K562 (cell line): ENCODE data around the gene CD109. TPM values are rescaled to one million over a fixed set of nuclear protein-coding genes. Genes with fewer than 3 reads are reported as not detected.
"Not testable (repeated sequence)": the region's sequence is repeated elsewhere in the genome, so short reads cannot be mapped to it uniquely, and the experiment has no call there.

Experiments
- ATAC-seq: fragments of 200-7000 bp; cut with Tn5 transposase; 3 replicates; pipeline ENCODE4 v1.9.1; 2020; ENCODE audit warnings: moderate library complexity
- BruUV-seq: library from RNA; stranded (reverse); fragments of 400-500 nt; replicated peaks from 2 replicates; lab custom pipeline; 2021; lab: Mats Ljungman, UMichigan
- CTCF ChIA-PET: fragments of 300-600 bp; formaldehyde crosslinking; extraction: SDS; loops from one replicate; lab custom pipeline; 2021; ENCODE audit warnings: low intra/inter-chr PET ratio; lab: Yijun Ruan, JAX
- POLR2A ChIA-PET: fragments of 300-600, 350-650 bp; sonication (Branson Sonifier 250); formaldehyde crosslinking; extraction: SDS; loops from one replicate; lab custom pipeline; 2021; ENCODE audit warnings: antibody characterized with exemption, inconsistent platforms; lab: Yijun Ruan, JAX
- DNase-seq, 4 experiments: peaks; one replicate each; pipeline versions ENCODE4 v3.0.0 to v3.0.0-alpha.2; 2011 to 2018; ENCODE audit warnings: low spot score in 3 of 4, mixed read lengths in 3 of 4; ENCODE audit errors: extremely low read depth in 1 of 4
- FAIRE-seq: peaks from 2 replicates; lab custom pipeline; 2011; peaks lifted over from hg19 to GRCh38; lab: Jason Lieb, UNC
- H2AFZ ChIP-seq: 2 replicates; pipeline ENCODE4 v1.6.0; 2011; ENCODE audit warnings: low read depth, low read length, control low read depth, inconsistent platforms
- H3K27ac ChIP-seq: fragments of 200-600 bp; 3 replicates; pipeline ENCODE4 v1.8.0; 2011; ENCODE audit warnings: low read depth, mild to moderate bottlenecking, control low read depth, inconsistent platforms, low read length, moderate library complexity, mixed read lengths; ENCODE audit errors: extremely low read depth
- H3K27me3 ChIP-seq, 2 experiments: fragments of 300-600 bp in 1 of 2; 2 replicates in 1 of 2; 3 replicates in 1 of 2; pipeline versions ENCODE4 v1.6.0 to v1.8.0; 2011; ENCODE audit warnings: inconsistent platforms in 2 of 2, low read length in 2 of 2, mild to moderate bottlenecking in 1 of 2, mixed read lengths in 1 of 2, moderate library complexity in 1 of 2; ENCODE audit not compliant: control insufficient read depth in 2 of 2, insufficient read depth in 2 of 2
- H3K36me3 ChIP-seq: fragments of 300-600 bp; 3 replicates; pipeline ENCODE4 v1.8.0; 2011; ENCODE audit warnings: mild to moderate bottlenecking, low read length, inconsistent platforms; ENCODE audit not compliant: control insufficient read depth, insufficient read depth
- H3K4me1 ChIP-seq, 2 experiments: fragments of 200-600 bp in 1 of 2; replicated peaks in 1 of 2; 2 replicates in 1 of 2; 3 replicates in 1 of 2; pipeline versions ENCODE4 v1.5.1 to v1.8.0; 2011; ENCODE audit warnings: inconsistent platforms in 2 of 2, low read length in 2 of 2, mild to moderate bottlenecking in 1 of 2, mixed read lengths in 1 of 2, moderate library complexity in 1 of 2; ENCODE audit not compliant: control insufficient read depth in 2 of 2, insufficient read depth in 2 of 2
- H3K4me2 ChIP-seq: 2 replicates; pipeline ENCODE4 v1.6.1; 2011; ENCODE audit warnings: low read length, control low read depth, inconsistent platforms, mixed read lengths; ENCODE audit not compliant: insufficient read depth
- H3K4me3 ChIP-seq: fragments of 200-600 bp; sonication (generic), shearing (Covaris generic); 2 replicates; pipeline ENCODE4 v1.5.1; 2016; ENCODE audit warnings: control low read depth, inconsistent platforms
- H3K79me2 ChIP-seq: fragments of 200-600 bp; 3 replicates; pipeline ENCODE4 v1.8.0; 2011; ENCODE audit warnings: low read length, inconsistent platforms; ENCODE audit not compliant: control insufficient read depth, insufficient read depth
- H3K9ac ChIP-seq, 2 experiments: 2 replicates each; pipeline versions ENCODE4 v1.6.0 to v1.6.1; 2011; ENCODE audit warnings: low read depth in 2 of 2, low read length in 2 of 2, control low read depth in 1 of 2, inconsistent platforms in 1 of 2, mild to moderate bottlenecking in 1 of 2, mixed read lengths in 1 of 2; ENCODE audit not compliant: insufficient read depth in 1 of 2
- H3K9me1 ChIP-seq: one replicate; pipeline ENCODE4 v1.6.0; 2011; ENCODE audit warnings: inconsistent platforms, mild to moderate bottlenecking, low read length, moderate library complexity; ENCODE audit not compliant: control insufficient read depth, insufficient read depth
- H3K9me3 ChIP-seq: replicated peaks from 2 replicates; pipeline ENCODE4 v1.5.1; 2011; ENCODE audit warnings: low read depth, low read length, inconsistent platforms; ENCODE audit not compliant: control insufficient read depth, insufficient read depth
- H4K20me1 ChIP-seq: replicated peaks from 2 replicates; pipeline ENCODE4 v1.6.1; 2011; ENCODE audit warnings: low read length, inconsistent platforms, mixed read lengths; ENCODE audit not compliant: control insufficient read depth, insufficient read depth
- ARNT ChIP-seq, 2 experiments: fragments of 450-650 bp; IDR thresholded peaks; 2 replicates each; pipeline ENCODE4 v1.6.1; 2016; ENCODE audit warnings: mild to moderate bottlenecking in 1 of 2
- HDAC3 ChIP-seq: fragments of 450-650 bp; IDR thresholded peaks from 2 replicates; pipeline ENCODE4 v1.6.1; 2018; ENCODE audit warnings: borderline replicate concordance, mild to moderate bottlenecking, moderate library complexity; ENCODE audit not compliant: partially characterized antibody
- POLR2AphosphoS5 ChIP-seq: IDR thresholded peaks from 2 replicates; pipeline ENCODE4 v1.6.1; 2011; ENCODE audit warnings: mild to moderate bottlenecking, low read depth, low read length, moderate library complexity; ENCODE audit not compliant: control insufficient read depth, insufficient read depth
- WGBS: fragments of 100-300 bp; shearing (Covaris generic); methylation state at CpG from one replicate; pipeline ENCODE4 v1.1.6; 2016; ENCODE audit warnings: low coverage, mixed read lengths; ENCODE audit not compliant: insufficient coverage; ENCODE audit errors: missing lambda C conversion rate; 5-methylcytosine and 5-hydroxymethylcytosine counted together
- in situ Hi-C: fragments of 300-500 bp; cut with MboI; formaldehyde crosslinking; loops from 4 replicates; pipeline ENCODE4 v1.15.0; 2018; ENCODE audit warnings: inconsistent platforms, mixed read lengths
- intact Hi-C: fragments of 100-400 bp; cut with micrococcal nuclease; formaldehyde crosslinking; loops from 2 replicates; pipeline ENCODE4 v1.14.2; 2022
- polyA plus RNA-seq, 8 experiments: library from polyadenylated mRNA; depleted of rRNA in 4 of 8; stranded (reverse) in 5 of 8; unstranded in 3 of 8; fragments of >200 nt; fragmentation: Nextera tagmentation in 2 of 8; fragmentation: Illumina TruSeq in 1 of 8; extraction: Ambion mirVana in 2 of 8; extraction: Trizol in 1 of 8; gene quantifications; 2 replicates each; pipeline versions ENCODE4 v1.2.1 to v1.2.3, GENCODE V29; 2011 to 2014; ENCODE audit warnings: inconsistent platforms in 1 of 8, missing spikeins in 1 of 8
- total RNA-seq, 7 experiments: library from RNA; depleted of rRNA in 6 of 7; stranded (reverse); fragments of >200 nt in 6 of 7; fragmentation: Illumina TruSeq in 2 of 7; extraction: Trizol in 2 of 7; gene quantifications; 2 replicates each; pipeline versions ENCODE4 v1.2.1 to v1.2.3, GENCODE V29; 2011 to 2021; ENCODE audit warnings: low replicate concordance in 1 of 7
- TF ChIP-seq, protein P1 (sequence below), 2 experiments: fragments of 450-650 bp in 1 of 2; sonication (generic) in 1 of 2; formaldehyde crosslinking in 1 of 2; IDR thresholded peaks; 2 replicates each; pipeline versions ENCODE4 v1.7.1 to v1.9.0; 2016 to 2022; ENCODE audit warnings: inconsistent platforms in 1 of 2, mild to moderate bottlenecking in 1 of 2, missing genetic modification reagents in 1 of 2
- TF ChIP-seq, protein P2 (sequence below): fragments of 250-450 bp; sonication (Bioruptor Pico); IDR thresholded peaks from 2 replicates; pipeline ENCODE4 v1.5.0; 2021

Gene CD109
- total and polyA plus RNA-seq, 9 of the 15 experiments (the other 6 are each of a cell fraction or from before 2014, with no cell fraction given): under 0.01 to 0.22 (median 0.11) TPM

DNA sequence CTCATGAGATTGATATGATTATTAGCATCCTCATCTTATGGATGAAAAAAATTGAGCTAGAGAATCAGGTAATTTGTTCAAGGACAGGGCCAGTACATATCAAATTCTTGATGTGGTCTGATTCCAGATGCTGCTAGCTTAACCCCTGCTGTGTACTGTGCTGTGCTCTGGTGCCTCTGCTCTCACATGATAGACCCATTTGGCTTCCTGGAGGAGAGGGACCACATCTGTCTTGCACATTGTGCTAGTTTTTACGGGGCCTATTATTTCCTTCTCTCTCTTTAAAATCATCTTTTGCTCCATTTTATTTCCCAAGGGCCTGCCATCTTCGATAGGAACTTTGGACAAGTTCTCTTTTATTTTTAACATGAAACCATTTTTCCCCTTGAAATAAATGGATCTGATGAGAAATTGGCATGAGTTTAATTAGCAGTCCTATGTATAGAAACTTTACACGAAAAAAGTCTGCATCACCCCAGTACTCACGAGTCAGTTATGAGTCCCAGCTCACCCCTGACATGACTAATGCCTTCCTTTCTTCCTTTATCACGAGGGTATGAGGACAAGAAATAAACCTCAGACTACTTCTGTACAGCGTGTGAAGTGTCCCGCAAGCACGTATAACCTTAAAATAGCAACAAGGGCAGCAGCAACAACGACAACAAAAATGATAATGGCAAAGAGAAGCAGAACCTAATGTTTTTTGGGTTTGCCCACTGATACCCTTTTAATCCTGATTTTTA is 26.5 kb downstream of the CD109 start (continued):
- TF ChIP-seq, protein P1, sequence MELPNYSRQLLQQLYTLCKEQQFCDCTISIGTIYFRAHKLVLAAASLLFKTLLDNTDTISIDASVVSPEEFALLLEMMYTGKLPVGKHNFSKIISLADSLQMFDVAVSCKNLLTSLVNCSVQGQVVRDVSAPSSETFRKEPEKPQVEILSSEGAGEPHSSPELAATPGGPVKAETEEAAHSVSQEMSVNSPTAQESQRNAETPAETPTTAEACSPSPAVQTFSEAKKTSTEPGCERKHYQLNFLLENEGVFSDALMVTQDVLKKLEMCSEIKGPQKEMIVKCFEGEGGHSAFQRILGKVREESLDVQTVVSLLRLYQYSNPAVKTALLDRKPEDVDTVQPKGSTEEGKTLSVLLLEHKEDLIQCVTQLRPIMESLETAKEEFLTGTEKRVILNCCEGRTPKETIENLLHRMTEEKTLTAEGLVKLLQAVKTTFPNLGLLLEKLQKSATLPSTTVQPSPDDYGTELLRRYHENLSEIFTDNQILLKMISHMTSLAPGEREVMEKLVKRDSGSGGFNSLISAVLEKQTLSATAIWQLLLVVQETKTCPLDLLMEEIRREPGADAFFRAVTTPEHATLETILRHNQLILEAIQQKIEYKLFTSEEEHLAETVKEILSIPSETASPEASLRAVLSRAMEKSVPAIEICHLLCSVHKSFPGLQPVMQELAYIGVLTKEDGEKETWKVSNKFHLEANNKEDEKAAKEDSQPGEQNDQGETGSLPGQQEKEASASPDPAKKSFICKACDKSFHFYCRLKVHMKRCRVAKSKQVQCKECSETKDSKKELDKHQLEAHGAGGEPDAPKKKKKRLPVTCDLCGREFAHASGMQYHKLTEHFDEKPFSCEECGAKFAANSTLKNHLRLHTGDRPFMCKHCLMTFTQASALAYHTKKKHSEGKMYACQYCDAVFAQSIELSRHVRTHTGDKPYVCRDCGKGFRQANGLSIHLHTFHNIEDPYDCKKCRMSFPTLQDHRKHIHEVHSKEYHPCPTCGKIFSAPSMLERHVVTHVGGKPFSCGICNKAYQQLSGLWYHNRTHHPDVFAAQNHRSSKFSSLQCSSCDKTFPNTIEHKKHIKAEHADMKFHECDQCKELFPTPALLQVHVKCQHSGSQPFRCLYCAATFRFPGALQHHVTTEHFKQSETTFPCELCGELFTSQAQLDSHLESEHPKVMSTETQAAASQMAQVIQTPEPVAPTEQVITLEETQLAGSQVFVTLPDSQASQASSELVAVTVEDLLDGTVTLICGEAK (IDR thresholded peaks at IDR 0.05): no peak
- TF ChIP-seq, protein P1 (CRISPR knock-in tag; IDR thresholded peaks at IDR 0.05): no peak
- no peak for TF ChIP-seq ARNT (IDR thresholded peaks at IDR 0.05)
- no peak for TF ChIP-seq POLR2AphosphoS5
- TF ChIP-seq, protein P2, sequence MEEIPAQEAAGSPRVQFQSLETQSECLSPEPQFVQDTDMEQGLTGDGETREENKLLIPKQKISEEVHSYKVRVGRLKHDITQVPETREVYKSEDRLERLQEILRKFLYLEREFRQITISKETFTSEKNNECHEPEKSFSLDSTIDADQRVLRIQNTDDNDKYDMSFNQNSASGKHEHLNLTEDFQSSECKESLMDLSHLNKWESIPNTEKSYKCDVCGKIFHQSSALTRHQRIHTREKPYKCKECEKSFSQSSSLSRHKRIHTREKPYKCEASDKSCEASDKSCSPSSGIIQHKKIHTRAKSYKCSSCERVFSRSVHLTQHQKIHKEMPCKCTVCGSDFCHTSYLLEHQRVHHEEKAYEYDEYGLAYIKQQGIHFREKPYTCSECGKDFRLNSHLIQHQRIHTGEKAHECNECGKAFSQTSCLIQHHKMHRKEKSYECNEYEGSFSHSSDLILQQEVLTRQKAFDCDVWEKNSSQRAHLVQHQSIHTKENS (CRISPR knock-in tag): no peak
- TF ChIP-seq HDAC3: no peak
- TF ChIP-seq, all 486 proteins: peak for 3

DNA sequence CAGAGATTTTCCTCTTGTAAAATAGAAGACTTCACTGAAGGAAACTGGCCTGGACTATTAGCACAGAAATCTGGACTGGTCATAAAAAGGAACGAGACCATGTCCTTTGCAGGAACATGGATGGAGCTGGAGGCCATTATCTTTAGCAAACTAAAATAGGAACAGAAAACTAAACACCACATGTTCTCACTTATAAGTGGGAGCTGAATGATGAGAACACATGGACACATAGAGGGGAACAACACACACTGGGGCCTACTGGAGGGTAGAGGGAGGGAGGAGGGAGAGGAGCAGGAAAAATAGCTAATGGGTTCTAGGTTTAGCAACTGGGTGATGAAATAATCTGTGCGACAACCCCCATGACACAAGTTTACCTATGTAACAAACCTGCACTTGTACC is 27.5 kb downstream of the CD109 start:
- POLR2A ChIA-PET, H3K27me3 ChIP-seq, FAIRE-seq, H4K20me1 ChIP-seq, H3K4me2 ChIP-seq, CTCF ChIA-PET, intact Hi-C loops, H2AFZ ChIP-seq, H3K27ac ChIP-seq, H3K4me1 ChIP-seq, BruUV-seq, H3K9ac ChIP-seq, H3K9me1 ChIP-seq, H3K36me3 ChIP-seq, DNase-seq, H3K9me3 ChIP-seq, H3K79me2 ChIP-seq, ATAC-seq, in situ Hi-C loops, H3K4me3 ChIP-seq: not testable (repeated sequence)
- WGBS: 25% methylated on average over 2 of the region's 2 CpGs
